Embryonic facial prominence (tissue), 1 donor: ENCODE results near the gene TMTC2.

Source experiments
- DNase-seq: peaks from one replicate; pipeline ENCODE4 v3.0.0-alpha.2; 2016; ENCODE audit errors: extremely low spot score

TMTC2 gene

DNA sequence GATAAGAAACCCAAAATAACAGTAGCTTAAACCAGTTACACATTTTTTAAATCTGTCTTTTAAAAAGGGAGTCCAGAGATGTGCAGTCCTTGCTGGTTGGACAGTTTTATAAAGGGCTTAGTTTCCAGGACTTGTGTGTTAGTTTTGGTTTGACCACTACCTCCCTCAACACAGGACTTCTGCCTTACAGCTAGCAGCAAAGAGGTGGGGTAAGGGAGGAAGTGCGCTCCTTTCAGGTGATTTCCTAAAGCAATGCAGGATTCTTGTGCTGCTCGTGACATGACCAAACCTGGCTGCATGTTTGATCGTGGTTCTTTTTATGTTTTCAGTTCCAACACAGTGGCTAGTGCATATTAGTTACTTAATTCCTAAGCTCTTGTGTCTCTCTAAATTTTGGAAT is 266.2 kb downstream of the TMTC2 start:
- DNase-seq, result no peak

DNA sequence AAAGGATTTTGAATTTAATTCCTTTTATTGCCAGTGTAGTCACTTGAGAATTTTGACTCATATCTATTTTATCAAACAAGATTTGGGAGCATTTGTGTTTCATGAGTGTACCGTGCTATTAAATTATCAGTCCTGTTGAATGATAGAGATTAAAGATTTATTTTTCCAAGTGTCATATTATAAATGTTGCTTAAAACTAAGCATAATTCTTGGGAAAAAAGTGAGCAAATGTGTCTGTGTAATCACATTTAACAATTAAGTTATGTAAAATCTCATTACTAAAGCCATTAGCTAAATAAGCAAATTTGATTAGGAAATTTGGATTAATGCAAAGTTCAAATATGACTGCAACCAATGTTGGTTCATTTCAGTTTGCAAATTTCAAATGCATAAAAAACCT is 266.7 kb downstream of the TMTC2 start:
- DNase-seq, result no peak

- DNase-seq, result no peak
These were observed 267.4 kb downstream of the TMTC2 start for GRCh38 chr12:82954064-82954463.

DNA sequence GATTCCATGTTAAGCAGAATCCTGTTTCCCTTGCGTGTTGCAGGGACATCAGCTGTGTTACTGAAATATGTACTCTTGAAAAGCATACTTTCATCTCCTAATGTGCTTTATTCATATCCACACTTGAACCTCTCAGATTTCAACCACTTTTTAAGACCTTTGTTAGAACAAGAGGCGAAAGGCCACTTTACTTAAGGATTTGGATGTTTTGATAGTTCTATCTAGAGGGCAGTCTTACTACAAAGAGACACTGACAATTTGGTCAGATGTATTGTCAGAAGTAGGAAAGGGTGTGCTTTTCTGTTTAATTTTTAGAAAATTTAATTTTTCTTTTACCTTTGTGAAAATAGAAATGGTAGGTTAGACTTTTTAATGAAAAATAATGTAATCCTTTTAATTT is 267.9 kb downstream of the TMTC2 start:
- no peak for DNase-seq

- no peak for DNase-seq
These were observed 268.3 kb downstream of the TMTC2 start for GRCh38 chr12:82955043-82955442.

GRCh38 chr12:82958966-82959365 is 272.3 kb downstream of the TMTC2 start:
- DNase-seq, result no peak

DNA sequence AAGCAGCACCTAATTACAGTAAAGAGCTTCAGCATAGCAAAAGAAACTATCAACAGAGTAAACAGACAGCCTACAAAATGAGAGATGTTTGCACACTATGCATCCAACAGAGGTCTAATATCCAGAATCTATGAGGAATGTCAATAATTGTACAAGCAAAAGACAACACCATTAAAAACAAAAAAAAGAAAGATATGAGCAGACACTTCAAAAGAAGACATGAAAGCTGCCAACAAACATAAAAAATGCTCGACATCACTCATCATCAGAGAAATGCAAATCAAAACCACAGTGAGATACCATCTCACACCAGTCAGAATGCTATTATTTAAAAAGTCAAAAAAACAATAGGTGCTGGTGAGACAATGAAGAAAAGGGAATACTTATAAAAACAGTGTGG is 273.1 kb downstream of the TMTC2 start:
- no peak for DNase-seq

DNA sequence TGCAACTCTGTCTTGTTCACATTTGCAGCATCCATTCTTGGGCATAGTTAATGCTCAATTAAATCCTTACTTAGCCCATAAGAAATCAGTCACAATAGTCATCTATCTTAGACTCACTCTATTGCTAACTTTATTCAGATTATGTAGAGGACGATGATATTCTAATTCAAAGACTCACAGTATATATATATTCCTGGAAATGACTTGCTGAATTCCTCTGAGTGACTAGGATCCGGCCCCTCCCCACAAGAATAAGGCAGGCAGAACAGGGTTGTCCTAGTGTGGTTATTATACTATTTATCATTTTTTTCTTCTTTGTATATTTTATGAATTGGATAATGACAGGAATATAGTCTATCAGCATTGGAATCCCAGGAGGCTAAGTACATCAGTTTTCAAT is 275.1 kb downstream of the TMTC2 start:
- no peak for DNase-seq

DNA sequence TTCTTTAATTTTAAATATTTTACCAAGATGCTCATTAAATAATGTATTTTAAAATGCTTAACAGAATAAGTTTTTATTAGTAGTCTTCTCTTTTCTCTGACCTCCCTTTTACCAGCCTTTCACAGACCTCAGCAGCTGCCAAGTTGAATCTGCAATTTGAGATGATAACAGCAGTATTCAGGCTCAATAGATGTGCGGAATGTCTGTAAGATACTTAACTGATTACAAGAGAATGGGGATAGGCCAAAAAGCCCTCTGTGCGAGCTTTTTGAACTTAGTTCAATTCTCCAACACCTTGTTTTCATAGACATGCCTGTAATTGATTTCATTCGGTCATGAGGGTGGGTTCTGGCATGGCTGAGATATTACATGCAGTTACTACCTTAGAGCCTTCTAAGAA is 277.2 kb downstream of the TMTC2 start:
- DNase-seq, result no peak

DNA sequence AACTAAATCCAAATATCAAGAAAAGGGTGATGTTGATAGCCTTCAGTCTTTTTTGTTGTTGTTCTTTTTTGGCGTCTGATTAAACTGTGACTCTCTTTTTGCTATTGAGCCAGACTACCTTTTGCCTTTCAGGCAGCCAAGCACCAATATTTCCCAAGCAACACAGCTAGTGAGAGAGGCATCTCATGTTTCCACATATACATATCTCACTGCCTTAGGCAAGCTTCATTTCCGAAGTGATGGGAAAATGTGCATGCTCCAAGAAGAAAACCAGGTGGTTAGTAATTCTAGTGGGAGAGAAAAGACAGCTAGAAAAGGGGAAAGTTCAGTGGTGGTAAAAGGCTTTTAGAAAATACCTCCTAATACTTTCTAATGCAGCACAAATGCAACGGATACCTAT is 277.7 kb downstream of the TMTC2 start:
- DNase-seq, result peak; percentile 9

DNA sequence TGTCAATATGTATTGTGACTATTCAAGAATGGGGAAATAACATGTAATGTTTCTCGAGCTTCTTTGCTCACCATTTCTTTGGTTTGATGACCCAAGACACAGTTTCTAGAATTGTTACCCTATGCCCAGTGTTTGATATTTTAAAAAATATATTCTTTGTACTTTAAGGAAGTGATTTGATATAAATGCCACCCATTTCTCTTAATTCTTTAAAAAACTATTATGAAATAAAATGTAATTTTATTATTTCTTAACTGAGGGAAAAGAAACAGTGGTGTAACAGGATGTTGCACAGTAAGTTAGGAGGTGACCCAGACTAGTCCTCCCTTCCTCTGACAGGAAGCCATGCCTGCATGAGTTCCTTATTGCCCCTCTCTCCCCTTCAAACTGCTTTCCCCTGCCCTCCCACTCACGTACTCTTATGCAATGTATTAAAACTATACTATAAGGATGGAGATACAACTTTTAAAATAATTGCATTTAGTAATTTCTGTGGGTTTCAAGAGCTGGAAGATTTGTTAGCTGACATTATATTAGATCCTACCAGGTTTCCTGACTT is 279.4 kb downstream of the TMTC2 start:
- DNase-seq, result no peak

DNA sequence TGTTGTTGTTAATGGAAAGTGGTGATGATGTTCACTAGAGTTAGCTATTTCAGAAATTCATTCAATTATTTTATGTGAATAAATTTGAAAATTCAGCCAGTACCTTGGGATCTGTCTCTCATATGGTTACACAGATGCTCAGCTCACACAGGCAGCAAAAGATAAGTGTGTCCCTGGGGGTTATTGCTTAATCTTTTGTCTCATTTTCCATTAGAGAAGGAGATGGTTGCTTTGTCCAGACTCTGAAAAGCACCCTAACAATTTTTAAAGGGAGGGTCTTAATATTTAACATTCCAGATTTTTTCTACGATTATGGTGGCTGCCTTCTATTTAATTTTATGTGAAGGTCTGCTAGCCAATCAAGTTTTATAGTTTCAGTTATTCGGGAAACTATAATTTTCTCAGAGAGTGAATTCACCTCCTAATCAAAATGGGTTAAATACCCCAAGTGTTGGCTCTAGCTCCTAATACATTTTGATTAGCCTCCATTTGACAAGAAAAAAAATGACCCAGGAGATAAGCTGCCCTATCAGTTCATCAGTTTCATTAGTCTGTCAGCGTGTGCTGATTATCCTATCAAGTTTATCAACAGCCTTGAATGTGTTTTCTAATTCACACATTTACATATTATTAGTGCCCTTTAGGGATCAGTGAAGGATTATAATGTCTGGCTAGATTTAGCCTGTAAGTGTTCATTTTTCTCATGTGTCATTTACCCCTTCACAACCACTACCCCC is 282.1 kb downstream of the TMTC2 start:
- no peak for DNase-seq

DNA sequence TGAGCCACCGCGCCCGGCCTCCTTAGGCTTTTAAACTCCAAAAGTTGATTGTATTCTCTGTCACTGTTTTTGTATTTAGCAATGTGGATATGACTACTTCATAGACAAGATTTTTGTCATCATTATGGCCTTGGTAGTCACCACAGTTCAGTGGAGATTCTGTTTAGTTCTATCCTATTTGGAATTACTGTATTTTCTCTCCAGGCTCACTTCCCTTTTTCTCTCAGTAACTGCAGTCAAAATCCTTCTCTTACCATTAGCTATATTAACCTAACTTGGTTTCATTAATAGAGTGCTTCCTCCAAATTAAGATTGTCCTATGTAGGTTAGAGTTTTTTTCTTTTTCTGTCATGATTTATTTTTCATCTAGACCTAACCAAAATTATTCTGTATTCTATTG is 283.9 kb downstream of the TMTC2 start:
- no peak for DNase-seq

DNA sequence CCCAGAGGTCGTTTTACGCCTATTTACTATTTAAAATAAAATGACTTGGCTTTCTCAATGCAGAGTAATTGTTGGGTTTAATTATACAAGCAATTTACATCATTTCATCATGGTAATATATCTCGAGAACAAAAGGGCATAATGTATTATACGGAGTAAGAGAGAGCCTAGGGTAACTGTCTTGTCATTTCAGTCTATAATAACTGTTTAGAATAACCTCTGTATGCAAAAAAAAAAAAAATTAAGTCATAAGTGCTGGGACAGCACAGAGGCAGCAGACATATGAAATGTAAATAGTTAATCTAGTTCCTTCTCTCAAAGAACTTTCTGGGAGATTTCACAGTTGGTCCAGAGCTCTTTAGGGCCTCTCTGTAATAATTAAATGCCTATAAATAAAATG is 284.9 kb downstream of the TMTC2 start:
- DNase-seq, result no peak

DNA sequence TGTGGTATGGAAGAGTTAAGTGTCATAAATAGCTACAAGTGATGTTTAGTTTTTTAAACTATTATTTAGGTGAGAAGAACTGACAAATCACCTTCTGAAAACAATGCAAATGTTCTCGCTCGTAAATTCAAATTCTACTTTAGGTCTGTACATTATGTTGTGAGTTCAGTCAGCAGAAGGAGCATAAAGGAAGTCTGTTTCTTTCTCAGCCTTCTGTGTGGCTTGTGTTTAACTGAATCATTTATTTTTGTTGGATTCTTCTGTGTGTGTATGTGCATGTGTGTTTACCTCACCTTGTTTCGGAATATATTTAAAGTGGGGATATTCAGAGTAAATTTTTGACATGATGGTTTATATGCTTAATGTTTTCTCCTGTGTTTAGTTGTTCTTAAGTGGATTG is 285.9 kb downstream of the TMTC2 start:
- no peak for DNase-seq

- DNase-seq, result no peak
These were observed 286.9 kb downstream of the TMTC2 start for GRCh38 chr12:82973592-82973991.

DNA sequence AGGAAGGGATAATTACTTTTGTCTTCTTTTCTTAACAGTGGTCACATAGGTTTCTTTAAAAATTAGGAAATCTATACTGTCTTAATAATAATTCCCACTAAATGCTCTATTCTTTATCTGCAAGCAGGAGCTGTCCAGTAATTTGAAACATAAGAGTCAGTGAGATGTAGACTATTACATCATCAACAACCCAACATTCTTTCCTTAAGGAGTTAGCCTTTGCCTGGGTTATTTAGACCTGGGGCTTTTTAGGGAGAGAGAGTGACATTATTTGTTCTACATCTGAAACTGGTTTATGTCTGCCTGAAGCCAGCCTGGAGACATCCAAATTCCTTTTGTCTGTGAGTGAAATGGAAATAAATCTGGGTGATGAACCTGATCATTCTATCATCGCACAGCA is 294.4 kb downstream of the TMTC2 start:
- no peak for DNase-seq

DNA sequence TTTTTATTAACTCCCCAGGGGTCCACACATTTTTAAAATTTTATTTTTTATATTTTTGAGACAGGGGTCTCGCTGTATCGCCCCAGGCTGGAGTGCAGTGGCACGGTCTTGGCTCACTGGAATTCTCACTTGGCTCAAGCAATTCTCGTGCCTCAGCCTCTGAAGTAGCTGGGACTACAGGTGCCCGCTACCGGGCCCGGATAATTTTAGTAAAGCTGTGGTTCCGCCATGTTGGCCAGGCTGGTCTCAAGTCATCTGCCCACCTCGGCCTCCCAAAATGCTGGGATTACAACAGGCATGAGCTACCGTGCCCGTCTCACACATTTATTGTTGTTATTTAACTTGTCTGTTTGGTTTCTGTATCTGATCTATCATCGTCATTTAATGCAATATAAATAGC is 307.4 kb downstream of the TMTC2 start:
- DNase-seq, result no peak

GRCh38 chr12:82996168-82996812 is 309.6 kb downstream of the TMTC2 start:
- DNase-seq, result no peak

- DNase-seq, result no peak
These were observed 311.8 kb downstream of the TMTC2 start for GRCh38 chr12:82998509-82998908.

GRCh38 chr12:83003026-83003425 is 316.3 kb downstream of the TMTC2 start:
- no peak for DNase-seq

DNA sequence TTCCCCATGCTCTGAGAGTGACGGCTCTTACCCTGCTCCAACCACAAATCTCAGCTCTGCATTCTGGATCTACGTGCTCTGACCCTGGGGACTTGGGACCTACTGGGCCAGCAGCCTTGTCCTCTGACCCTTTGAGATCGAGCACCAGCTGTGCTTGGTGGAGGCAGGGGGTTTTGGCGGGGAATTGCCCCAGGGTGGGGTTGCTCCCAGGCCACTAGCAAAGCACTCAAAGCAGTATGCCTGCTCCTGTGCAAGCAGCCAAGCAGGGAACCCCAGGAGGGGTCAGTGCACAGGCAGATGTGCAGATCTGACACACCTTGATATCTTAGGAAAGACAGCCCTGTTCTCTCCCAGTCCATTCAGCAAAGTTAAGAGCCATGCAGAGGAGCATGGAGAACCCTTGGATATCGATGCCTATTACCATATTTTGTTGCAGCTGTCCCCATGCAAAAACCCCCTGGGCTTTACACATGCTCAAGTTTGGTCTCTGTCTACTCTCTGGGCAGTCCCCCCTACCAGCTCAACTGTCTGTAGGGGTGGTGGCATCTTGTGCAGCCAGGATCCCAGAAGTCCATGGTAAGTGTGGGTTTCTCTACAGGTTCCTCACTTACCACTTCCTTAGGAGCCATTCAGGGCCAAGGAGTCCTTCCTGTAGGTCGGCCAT is 319.0 kb downstream of the TMTC2 start:
- no peak for DNase-seq

DNA sequence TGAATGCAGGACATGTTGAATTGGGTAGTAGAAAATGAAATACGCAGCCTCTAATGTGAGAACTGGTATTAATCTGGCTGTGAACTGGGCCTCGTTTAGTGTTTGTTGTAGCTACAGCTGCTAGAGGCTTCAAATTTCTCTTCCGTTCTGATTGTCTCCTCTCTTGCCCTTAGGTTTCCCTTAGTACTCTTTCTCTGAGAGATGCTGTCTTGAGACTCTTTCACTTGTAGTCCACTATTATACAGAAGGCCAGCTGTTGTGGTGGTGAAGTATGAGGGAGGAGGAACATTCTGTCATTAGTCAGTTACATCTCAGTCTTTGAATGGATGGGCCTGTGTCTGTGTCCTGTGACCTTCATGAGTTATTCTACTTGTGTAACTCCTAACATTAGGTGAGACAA is 322.0 kb downstream of the TMTC2 start:
- no peak for DNase-seq
